Activated CD8-positive, alpha-beta memory T cell treated with anti-CD3 and anti-CD28 coated beads, Interleukin-2, amount 50 U/mL, for 1 hour (primary cell): Measurements from ENCODE around the gene FHIT.

Source experiments
- DNase-seq: peaks from one replicate; pipeline ENCODE4 v3.0.0-alpha.2; 2020; ENCODE audit errors: extremely low read depth

Gene FHIT

GRCh38 chr3:60501314-60501713 lies 749.9 kb downstream of the FHIT start:
- no peak for DNase-seq

GRCh38 chr3:60497902-60498301 lies 753.4 kb downstream of the FHIT start:
- DNase-seq, result no peak

GRCh38 chr3:60490992-60491391 lies 760.3 kb downstream of the FHIT start:
- no peak for DNase-seq

- DNase-seq, result no peak
These were observed 776.2 kb downstream of the FHIT start for GRCh38 chr3:60475096-60475495.

- DNase-seq, result no peak
These were observed 781.8 kb downstream of the FHIT start for GRCh38 chr3:60469481-60469880.

GRCh38 chr3:60463685-60464084 lies 787.6 kb downstream of the FHIT start:
- no peak for DNase-seq

GRCh38 chr3:60461267-60461666 lies 790.0 kb downstream of the FHIT start:
- DNase-seq, result no peak

GRCh38 chr3:60456180-60456579 lies 795.1 kb downstream of the FHIT start:
- no peak for DNase-seq

- DNase-seq, result no peak
These were observed 797.9 kb downstream of the FHIT start for GRCh38 chr3:60453326-60453725.

GRCh38 chr3:60448696-60449095 lies 802.6 kb downstream of the FHIT start:
- no peak for DNase-seq

GRCh38 chr3:60445446-60445845 lies 805.8 kb downstream of the FHIT start:
- DNase-seq, result no peak

- DNase-seq, result no peak
These were observed 806.3 kb downstream of the FHIT start for GRCh38 chr3:60444898-60445437.

- DNase-seq, result no peak
These were observed 810.4 kb downstream of the FHIT start for GRCh38 chr3:60440869-60441268.

GRCh38 chr3:60435941-60436650 lies 815.2 kb downstream of the FHIT start:
- no peak for DNase-seq

- DNase-seq, result no peak
These were observed 816.3 kb downstream of the FHIT start for GRCh38 chr3:60434950-60435349.

- no peak for DNase-seq
These were observed 816.9 kb downstream of the FHIT start for GRCh38 chr3:60434323-60434722.

GRCh38 chr3:60431599-60431958 lies 819.7 kb downstream of the FHIT start:
- no peak for DNase-seq

- no peak for DNase-seq
These were observed 821.0 kb downstream of the FHIT start for GRCh38 chr3:60430205-60430604.

GRCh38 chr3:60427109-60427508 lies 824.1 kb downstream of the FHIT start:
- DNase-seq, result no peak

- no peak for DNase-seq
These were observed 826.3 kb downstream of the FHIT start for GRCh38 chr3:60424942-60425341.

- DNase-seq, result no peak
These were observed 827.2 kb downstream of the FHIT start for GRCh38 chr3:60424034-60424433.

GRCh38 chr3:60423556-60423955 lies 827.7 kb downstream of the FHIT start:
- no peak for DNase-seq

GRCh38 chr3:60421749-60422446 lies 829.4 kb downstream of the FHIT start:
- DNase-seq, result no peak
